ENCODE results near the gene PRDM16. TPM values are rescaled to one million over a fixed set of nuclear protein-coding genes. Genes with fewer than 3 reads are reported as not detected.

The PRDM16 gene
- total RNA-seq, 1 experiment from 2014 or later, result 1.6 TPM

DNA sequence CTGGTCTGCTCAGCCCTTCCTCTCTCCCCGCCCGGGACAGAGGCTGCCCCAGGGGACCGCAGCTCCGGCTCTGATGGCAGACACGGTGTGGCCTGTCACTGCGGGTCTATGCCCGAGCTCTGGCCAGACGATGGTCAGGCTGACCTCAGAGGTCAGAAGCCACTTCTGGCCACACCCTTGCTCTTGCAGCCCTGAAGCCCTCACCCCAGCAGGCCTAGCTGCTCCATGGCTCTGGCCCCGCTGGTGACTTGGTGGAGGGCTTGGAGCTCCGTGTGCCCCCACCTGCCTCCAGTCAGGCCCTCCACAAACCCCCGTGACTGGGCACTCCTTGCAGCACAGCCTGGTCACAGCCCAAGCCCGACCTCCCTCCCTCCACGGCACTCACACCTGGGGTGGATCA, 47.6 kb downstream of the PRDM16 start:
- no peaks in the 10 kb centered on the region for H3K4me1 Mint-ChIP-seq

DNA sequence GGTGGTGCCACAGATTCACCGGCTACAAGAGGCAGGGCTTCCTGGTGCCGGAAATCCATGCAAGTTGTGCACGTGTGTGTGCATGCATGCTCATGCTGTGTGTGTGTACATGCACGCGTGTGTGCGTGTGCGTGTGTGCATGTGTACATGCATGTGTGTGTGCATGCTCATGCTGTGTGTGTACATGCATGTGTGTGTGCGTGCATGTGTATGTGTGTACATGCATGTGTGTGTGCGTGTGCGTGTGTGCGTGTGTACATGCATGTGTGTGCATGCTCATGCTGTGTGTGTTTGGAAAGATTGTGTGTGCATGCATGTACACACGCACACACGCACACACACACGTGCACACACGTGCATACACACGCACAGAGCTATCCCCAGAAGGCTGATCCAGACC, 48.9 kb downstream of the PRDM16 start:
- Mint-ChIP-seq H3K4me1 (no peaks in the 10 kb centered on the region), H3K9me3 (no peaks in the 10 kb centered on the region), H3K4me3 (no peak overlapping the region), H3K27me3 (ENCODE audit: low read depth) (no peaks in the 10 kb centered on the region), H3K36me3 (no peaks in the 10 kb centered on the region), H3K27ac (no peak overlapping the region)
- ChIA-PET POLR2A (no interaction called here), CTCF (interaction anchor here (0.5 kb wide), 1 partner anchor 55 kb away, joined by 3 read pairs; no protein-coding TSS in a partner anchor)
- TF ChIP-seq CREM (CRISPR knock-in tag; IDR thresholded peaks at IDR 0.05) (no peak), SMAD4 (CRISPR knock-in tag; IDR thresholded peaks at IDR 0.05) (no peak), CBFB (CRISPR knock-in tag; IDR thresholded peaks at IDR 0.05; ENCODE audit: low read depth) (no peak), RORB (CRISPR knock-in tag; IDR thresholded peaks at IDR 0.05) (no peak), NR3C1 (CRISPR knock-in tag; conservative IDR thresholded peaks at IDR 0.05; ENCODE audit: low read depth) (no peak), SMAD3 (CRISPR knock-in tag; IDR thresholded peaks at IDR 0.05; ENCODE audit: borderline replicate concordance) (no peak), TEAD4 (CRISPR knock-in tag; IDR thresholded peaks at IDR 0.05) (no peak), OVOL2 (CRISPR knock-in tag; IDR thresholded peaks at IDR 0.05; ENCODE audit: borderline replicate concordance) (no peak), GRHL2 (CRISPR knock-in tag; IDR thresholded peaks at IDR 0.05; ENCODE audit: insufficient replicate concordance, severe bottlenecking) (no peak), SP1 (CRISPR knock-in tag; conservative IDR thresholded peaks at IDR 0.05) (no peak), IRF2 (CRISPR knock-in tag; IDR thresholded peaks at IDR 0.05; ENCODE audit: borderline replicate concordance, low read depth) (no peak), ZNF416 (CRISPR knock-in tag; IDR thresholded peaks at IDR 0.05) (no peak), ZNF423 (CRISPR knock-in tag; IDR thresholded peaks at IDR 0.05) (no peak), ZNF138 (CRISPR knock-in tag; conservative IDR thresholded peaks at IDR 0.05) (no peak)
- TF ChIP-seq, protein P1, sequence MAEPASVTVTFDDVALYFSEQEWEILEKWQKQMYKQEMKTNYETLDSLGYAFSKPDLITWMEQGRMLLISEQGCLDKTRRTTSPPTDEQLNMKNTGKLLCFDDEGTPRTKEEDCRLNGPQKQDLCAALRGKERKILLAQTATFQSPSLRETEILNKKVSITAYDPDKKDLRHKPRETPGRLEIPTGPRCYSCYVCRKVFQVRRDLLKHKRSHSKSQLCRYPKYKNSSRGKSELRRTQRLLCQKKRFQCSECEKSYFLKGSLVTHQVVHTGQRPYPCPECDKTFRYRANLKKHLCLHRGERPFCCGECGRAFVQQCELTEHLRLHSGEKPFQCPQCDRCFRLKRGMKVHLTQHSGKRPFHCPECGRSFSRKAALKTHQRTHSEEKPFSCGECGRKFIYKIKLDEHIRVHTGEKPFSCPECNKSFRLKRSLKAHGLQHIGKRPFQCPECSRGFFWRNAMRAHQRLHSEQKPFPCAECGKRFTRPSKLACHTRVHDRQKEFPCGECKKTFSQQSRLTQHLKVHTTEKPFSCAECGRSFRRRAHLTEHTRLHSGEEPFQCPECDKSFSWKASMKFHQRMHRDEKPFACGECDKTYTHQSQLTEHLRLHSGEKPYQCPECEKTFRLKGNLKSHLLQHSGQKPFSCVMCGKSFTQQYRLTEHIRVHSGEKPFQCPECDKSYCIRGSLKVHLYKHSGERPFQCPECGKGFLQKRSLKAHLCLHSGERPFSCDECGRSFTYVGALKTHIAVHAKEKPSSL (CRISPR knock-in tag; conservative IDR thresholded peaks at IDR 0.05), result no peak
- TF ChIP-seq, protein P2, sequence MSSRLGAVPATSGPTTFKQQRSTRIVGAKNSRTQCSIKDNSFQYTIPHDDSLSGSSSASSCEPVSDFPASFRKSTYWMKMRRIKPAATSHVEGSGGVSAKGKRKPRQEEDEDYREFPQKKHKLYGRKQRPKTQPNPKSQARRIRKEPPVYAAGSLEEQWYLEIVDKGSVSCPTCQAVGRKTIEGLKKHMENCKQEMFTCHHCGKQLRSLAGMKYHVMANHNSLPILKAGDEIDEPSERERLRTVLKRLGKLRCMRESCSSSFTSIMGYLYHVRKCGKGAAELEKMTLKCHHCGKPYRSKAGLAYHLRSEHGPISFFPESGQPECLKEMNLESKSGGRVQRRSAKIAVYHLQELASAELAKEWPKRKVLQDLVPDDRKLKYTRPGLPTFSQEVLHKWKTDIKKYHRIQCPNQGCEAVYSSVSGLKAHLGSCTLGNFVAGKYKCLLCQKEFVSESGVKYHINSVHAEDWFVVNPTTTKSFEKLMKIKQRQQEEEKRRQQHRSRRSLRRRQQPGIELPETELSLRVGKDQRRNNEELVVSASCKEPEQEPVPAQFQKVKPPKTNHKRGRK (CRISPR knock-in tag; IDR thresholded peaks at IDR 0.05; ENCODE audit: borderline replicate concordance), result no peak
- TF ChIP-seq, protein P3, sequence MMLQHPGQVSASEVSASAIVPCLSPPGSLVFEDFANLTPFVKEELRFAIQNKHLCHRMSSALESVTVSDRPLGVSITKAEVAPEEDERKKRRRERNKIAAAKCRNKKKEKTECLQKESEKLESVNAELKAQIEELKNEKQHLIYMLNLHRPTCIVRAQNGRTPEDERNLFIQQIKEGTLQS (CRISPR knock-in tag; conservative IDR thresholded peaks at IDR 0.05), result no peak
- TF ChIP-seq, protein P4, sequence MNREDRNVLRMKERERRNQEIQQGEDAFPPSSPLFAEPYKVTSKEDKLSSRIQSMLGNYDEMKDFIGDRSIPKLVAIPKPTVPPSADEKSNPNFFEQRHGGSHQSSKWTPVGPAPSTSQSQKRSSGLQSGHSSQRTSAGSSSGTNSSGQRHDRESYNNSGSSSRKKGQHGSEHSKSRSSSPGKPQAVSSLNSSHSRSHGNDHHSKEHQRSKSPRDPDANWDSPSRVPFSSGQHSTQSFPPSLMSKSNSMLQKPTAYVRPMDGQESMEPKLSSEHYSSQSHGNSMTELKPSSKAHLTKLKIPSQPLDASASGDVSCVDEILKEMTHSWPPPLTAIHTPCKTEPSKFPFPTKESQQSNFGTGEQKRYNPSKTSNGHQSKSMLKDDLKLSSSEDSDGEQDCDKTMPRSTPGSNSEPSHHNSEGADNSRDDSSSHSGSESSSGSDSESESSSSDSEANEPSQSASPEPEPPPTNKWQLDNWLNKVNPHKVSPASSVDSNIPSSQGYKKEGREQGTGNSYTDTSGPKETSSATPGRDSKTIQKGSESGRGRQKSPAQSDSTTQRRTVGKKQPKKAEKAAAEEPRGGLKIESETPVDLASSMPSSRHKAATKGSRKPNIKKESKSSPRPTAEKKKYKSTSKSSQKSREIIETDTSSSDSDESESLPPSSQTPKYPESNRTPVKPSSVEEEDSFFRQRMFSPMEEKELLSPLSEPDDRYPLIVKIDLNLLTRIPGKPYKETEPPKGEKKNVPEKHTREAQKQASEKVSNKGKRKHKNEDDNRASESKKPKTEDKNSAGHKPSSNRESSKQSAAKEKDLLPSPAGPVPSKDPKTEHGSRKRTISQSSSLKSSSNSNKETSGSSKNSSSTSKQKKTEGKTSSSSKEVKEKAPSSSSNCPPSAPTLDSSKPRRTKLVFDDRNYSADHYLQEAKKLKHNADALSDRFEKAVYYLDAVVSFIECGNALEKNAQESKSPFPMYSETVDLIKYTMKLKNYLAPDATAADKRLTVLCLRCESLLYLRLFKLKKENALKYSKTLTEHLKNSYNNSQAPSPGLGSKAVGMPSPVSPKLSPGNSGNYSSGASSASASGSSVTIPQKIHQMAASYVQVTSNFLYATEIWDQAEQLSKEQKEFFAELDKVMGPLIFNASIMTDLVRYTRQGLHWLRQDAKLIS (CRISPR knock-in tag; IDR thresholded peaks at IDR 0.05; ENCODE audit: borderline replicate concordance), result no peak
- TF ChIP-seq, protein P5, sequence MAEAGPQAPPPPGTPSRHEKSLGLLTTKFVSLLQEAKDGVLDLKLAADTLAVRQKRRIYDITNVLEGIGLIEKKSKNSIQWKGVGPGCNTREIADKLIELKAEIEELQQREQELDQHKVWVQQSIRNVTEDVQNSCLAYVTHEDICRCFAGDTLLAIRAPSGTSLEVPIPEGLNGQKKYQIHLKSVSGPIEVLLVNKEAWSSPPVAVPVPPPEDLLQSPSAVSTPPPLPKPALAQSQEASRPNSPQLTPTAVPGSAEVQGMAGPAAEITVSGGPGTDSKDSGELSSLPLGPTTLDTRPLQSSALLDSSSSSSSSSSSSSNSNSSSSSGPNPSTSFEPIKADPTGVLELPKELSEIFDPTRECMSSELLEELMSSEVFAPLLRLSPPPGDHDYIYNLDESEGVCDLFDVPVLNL (CRISPR knock-in tag; IDR thresholded peaks at IDR 0.05; ENCODE audit: borderline replicate concordance, low read depth), result no peak
- TF ChIP-seq, protein P6, sequence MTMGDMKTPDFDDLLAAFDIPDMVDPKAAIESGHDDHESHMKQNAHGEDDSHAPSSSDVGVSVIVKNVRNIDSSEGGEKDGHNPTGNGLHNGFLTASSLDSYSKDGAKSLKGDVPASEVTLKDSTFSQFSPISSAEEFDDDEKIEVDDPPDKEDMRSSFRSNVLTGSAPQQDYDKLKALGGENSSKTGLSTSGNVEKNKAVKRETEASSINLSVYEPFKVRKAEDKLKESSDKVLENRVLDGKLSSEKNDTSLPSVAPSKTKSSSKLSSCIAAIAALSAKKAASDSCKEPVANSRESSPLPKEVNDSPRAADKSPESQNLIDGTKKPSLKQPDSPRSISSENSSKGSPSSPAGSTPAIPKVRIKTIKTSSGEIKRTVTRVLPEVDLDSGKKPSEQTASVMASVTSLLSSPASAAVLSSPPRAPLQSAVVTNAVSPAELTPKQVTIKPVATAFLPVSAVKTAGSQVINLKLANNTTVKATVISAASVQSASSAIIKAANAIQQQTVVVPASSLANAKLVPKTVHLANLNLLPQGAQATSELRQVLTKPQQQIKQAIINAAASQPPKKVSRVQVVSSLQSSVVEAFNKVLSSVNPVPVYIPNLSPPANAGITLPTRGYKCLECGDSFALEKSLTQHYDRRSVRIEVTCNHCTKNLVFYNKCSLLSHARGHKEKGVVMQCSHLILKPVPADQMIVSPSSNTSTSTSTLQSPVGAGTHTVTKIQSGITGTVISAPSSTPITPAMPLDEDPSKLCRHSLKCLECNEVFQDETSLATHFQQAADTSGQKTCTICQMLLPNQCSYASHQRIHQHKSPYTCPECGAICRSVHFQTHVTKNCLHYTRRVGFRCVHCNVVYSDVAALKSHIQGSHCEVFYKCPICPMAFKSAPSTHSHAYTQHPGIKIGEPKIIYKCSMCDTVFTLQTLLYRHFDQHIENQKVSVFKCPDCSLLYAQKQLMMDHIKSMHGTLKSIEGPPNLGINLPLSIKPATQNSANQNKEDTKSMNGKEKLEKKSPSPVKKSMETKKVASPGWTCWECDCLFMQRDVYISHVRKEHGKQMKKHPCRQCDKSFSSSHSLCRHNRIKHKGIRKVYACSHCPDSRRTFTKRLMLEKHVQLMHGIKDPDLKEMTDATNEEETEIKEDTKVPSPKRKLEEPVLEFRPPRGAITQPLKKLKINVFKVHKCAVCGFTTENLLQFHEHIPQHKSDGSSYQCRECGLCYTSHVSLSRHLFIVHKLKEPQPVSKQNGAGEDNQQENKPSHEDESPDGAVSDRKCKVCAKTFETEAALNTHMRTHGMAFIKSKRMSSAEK (CRISPR knock-in tag; IDR thresholded peaks at IDR 0.05; ENCODE audit: borderline replicate concordance), result no peak
- ATAC-seq (no peak), DNase-seq (ENCODE audit: low spot score) (no peak)

More for the DNA sequence above, 47.6 kb downstream of the PRDM16 start:
- no peak for TF ChIP-seq RORB (CRISPR knock-in tag; IDR thresholded peaks at IDR 0.05)
- Mint-ChIP-seq H3K27ac (no peak overlapping the region), H3K27me3 (ENCODE audit: low read depth) (no peaks in the 10 kb centered on the region), H3K9me3 (no peaks in the 10 kb centered on the region), H3K36me3 (no peaks in the 10 kb centered on the region), H3K4me3 (no peak overlapping the region)
- CTCF ChIA-PET, result interaction anchor here (0.9 kb wide), 1 partner anchor 14 kb away, joined by 3 read pairs; no protein-coding TSS in a partner anchor
- no peak for ATAC-seq
- POLR2A ChIA-PET, result no interaction called here
- DNase-seq (ENCODE audit: low spot score), result no peak
